ENCODE results near the gene CPNE4.

Gene CPNE4

GRCh38 chr3:131881777-131882176, 153.0 kb downstream of the CPNE4 start:
- no peak for DNase-seq (ENCODE audit: low read depth in 2 of 2)

GRCh38 chr3:131880948-131881347, 153.9 kb downstream of the CPNE4 start:
- no peak for DNase-seq (ENCODE audit: low read depth in 2 of 2)

GRCh38 chr3:131868203-131868602, 166.6 kb downstream of the CPNE4 start:
- DNase-seq (ENCODE audit: low read depth in 2 of 2), result no peak

GRCh38 chr3:131856171-131856570, 178.6 kb downstream of the CPNE4 start:
- DNase-seq (ENCODE audit: low read depth in 2 of 2), result no peak

- DNase-seq (ENCODE audit: low read depth in 2 of 2), result no peak
These were observed 184.6 kb downstream of the CPNE4 start for GRCh38 chr3:131850223-131850622.

GRCh38 chr3:131849616-131850015, 185.2 kb downstream of the CPNE4 start:
- DNase-seq (ENCODE audit: low read depth in 2 of 2), result no peak

GRCh38 chr3:131847966-131848510, 186.8 kb downstream of the CPNE4 start:
- no peak for DNase-seq (ENCODE audit: low read depth in 2 of 2)

- DNase-seq (ENCODE audit: low read depth in 2 of 2), result no peak
These were observed 188.4 kb downstream of the CPNE4 start for GRCh38 chr3:131846296-131846924.

GRCh38 chr3:131843174-131843573, 191.6 kb downstream of the CPNE4 start:
- no peak for DNase-seq (ENCODE audit: low read depth in 2 of 2)

GRCh38 chr3:131840156-131840797, 194.5 kb downstream of the CPNE4 start:
- no peak for DNase-seq (ENCODE audit: low read depth in 2 of 2)

- DNase-seq (ENCODE audit: low read depth in 2 of 2), result no peak
These were observed 198.9 kb downstream of the CPNE4 start for GRCh38 chr3:131835906-131836305.

GRCh38 chr3:131831608-131832007, 203.2 kb downstream of the CPNE4 start:
- no peak for DNase-seq (ENCODE audit: low read depth in 2 of 2)

GRCh38 chr3:131821191-131821762, 213.5 kb downstream of the CPNE4 start:
- no peak for DNase-seq (ENCODE audit: low read depth in 2 of 2)

- no peak for DNase-seq (ENCODE audit: low read depth in 2 of 2)
These were observed 215.3 kb downstream of the CPNE4 start for GRCh38 chr3:131819381-131820055.

- DNase-seq (ENCODE audit: low read depth in 2 of 2), result no peak
These were observed 222.4 kb downstream of the CPNE4 start for GRCh38 chr3:131812433-131812832.

- no peak for DNase-seq (ENCODE audit: low read depth in 2 of 2)
These were observed 223.3 kb downstream of the CPNE4 start for GRCh38 chr3:131811481-131811880.

- DNase-seq (ENCODE audit: low read depth in 2 of 2), result no peak
These were observed 227.0 kb downstream of the CPNE4 start for GRCh38 chr3:131807822-131808221.

- no peak for DNase-seq (ENCODE audit: low read depth in 2 of 2)
These were observed 228.1 kb downstream of the CPNE4 start for GRCh38 chr3:131806736-131807135.

GRCh38 chr3:131804565-131805133, 230.2 kb downstream of the CPNE4 start:
- no peak for DNase-seq (ENCODE audit: low read depth in 2 of 2)

- DNase-seq (ENCODE audit: low read depth in 2 of 2), result no peak
These were observed 231.7 kb downstream of the CPNE4 start for GRCh38 chr3:131803113-131803512.

GRCh38 chr3:131802029-131802428, 232.8 kb downstream of the CPNE4 start:
- no peak for DNase-seq (ENCODE audit: low read depth in 2 of 2)

GRCh38 chr3:131801566-131801965, 233.2 kb downstream of the CPNE4 start:
- no peak for DNase-seq (ENCODE audit: low read depth in 2 of 2)
